ENCODE results near the gene EHBP1. TPM values are rescaled to one million over a fixed set of nuclear protein-coding genes. Genes with fewer than 3 reads are reported as not detected.

The EHBP1 gene
- total RNA-seq, 1 donor from 2014 or later = 17.9 TPM

GRCh38 chr2:63050334-63051041 lies 345.0 kb downstream of the EHBP1 start, which contains the start of gene OTX1:
OTX1 (plus strand) TSS chr2:63050830; CDS start chr2:63052991, 2,161 bp downstream.
- DNase-seq (ENCODE audit: low read depth in 2 of 2) = peak; percentile 40 to 55

GRCh38 chr2:63051042-63051794 lies 345.7 kb downstream of the EHBP1 start:
- no peak for DNase-seq (ENCODE audit: low read depth in 2 of 2)

- no peak for DNase-seq (ENCODE audit: low read depth in 2 of 2)
Measured at GRCh38 chr2:63051795-63052333, 346.4 kb downstream of the EHBP1 start.

DNA sequence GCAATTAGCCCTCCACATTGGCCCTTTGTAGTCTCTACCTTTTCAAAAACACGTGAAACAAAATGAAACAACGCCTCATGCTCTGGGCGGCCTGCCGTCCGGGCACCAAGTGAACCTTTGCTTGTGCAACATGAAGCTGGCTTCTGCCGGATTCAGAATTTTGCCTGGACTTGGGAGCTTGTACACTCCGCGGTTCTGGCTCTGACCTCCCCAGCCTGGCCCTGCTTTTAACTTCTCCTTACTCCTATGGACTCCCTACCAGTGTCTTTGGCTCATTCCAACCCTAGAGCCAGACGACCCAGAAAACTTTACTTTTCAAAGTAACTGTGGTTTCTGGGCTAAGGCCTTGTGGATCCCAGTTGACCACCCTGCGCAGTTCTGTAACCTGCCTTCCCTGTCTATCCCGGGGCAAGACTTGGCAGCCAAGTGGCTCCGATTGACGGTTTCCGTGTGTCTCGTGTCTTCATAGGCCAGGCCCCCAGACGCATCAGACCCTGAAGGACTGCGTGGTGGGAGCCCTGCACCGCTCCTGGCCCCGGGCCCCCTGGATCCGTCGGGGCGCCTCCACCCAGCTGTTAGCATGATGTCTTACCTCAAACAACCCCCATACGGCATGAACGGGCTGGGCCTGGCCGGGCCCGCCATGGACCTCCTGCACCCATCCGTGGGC lies 347.0 kb downstream of the EHBP1 start:
- no peak for DNase-seq (ENCODE audit: low read depth in 2 of 2)

- peak in 1 of 2 donors; percentile 1 for DNase-seq (ENCODE audit: low read depth in 2 of 2)
Measured at GRCh38 chr2:63053081-63053888, 347.8 kb downstream of the EHBP1 start.

- peak in 1 of 2 donors; percentile 16 for DNase-seq (ENCODE audit: low read depth in 2 of 2)
Measured at GRCh38 chr2:63053889-63054602, 348.5 kb downstream of the EHBP1 start.

DNA sequence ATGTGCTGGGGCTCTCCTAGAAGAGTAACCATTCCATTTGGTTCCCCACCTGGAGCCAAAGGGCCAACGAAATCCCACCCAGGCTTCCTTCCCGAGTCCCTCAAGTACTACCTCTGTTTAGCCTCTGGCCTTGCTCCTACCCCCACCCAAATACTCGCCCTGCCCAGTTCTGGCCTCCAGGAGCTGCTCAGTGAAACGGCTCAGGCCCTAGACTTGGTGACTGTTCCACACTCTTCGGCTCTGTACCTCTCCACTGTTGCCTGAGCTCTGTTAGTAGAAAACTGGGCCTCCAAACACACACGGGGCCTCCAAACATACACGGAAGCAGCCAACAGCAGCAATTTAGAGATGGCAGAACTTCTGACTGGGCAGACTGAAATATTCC lies 349.3 kb downstream of the EHBP1 start:
- DNase-seq (ENCODE audit: low read depth in 2 of 2) = no peak

DNA sequence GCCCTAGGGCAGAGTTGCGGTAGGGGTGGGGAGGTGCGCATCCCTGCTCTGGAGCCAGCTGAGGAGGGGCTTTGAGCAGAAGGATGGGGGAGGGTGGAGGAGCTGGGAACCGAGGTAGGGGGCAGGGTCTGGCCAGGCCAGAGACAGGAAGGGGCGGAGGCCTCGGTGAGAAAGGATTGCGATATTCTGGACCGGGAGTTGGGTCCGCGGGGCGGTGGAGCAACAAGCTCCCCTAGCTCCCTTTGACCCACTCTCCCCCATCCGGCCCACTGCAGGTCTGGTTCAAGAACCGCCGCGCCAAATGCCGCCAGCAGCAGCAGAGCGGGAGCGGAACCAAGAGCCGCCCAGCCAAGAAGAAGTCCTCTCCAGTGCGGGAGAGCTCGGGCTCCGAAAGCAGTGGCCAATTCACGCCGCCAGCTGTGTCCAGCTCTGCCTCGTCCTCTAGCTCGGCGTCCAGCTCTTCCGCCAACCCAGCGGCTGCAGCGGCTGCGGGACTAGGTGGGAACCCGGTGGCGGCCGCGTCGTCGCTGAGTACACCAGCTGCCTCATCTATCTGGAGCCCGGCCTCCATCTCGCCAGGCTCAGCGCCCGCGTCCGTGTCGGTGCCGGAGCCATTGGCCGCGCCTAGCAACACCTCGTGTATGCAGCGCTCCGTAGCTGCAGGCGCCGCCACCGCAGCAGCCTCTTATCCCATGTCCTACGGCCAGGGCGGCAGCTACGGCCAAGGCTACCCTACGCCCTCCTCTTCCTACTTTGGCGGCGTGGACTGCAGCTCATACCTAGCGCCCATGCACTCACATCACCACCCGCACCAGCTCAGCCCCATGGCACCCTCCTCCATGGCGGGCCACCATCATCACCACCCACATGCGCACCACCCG lies 350.0 kb downstream of the EHBP1 start:
- DNase-seq (ENCODE audit: low read depth in 2 of 2) = peak in 1 of 2 donors; percentile 12

- peak in 1 of 2 donors; percentile 30 for DNase-seq (ENCODE audit: low read depth in 2 of 2)
Measured at GRCh38 chr2:63056107-63057050, 350.9 kb downstream of the EHBP1 start.

DNA sequence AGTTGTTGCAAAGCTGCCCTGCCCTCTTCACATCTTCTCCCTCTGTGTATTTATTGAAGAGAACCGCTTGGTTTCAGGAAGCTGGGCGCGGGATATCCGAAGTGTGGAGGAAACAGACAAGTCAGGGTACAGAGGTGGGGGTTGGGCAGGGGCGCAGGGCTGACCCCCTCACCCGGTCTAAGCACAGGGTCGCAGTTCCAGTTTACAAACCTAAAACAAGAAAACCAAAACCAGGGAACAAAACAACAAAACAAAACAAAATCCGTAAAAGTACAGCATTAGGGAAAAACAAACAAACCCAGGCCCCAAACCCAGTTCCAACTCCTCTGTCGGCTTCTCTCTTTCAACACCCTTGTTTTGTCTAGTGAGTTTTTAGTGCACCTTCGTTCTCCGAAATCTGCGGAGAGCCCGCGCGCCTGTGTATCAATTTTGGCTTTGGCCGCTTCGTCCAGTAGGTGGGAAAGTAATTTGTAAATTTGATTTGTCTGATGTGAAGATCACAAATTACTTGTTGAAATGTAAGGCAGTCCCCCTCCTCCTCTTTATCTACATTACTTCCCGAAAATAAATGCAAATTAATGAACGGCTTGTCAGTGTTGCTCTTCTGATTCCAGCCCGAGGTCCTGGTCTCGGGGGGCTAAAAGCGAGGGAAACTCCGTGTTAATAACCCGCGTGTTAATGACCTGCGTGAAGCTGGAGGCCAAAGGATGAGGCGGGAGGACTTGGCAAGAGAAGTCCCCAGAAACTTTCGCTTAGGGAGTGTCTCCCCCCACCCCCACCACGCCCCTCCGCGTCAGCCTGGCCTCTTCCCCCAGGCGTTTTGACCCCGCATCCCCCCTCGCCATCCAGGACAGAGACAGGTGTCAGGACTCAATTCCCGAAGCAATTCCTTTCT lies 352.0 kb downstream of the EHBP1 start:
- DNase-seq (ENCODE audit: low read depth in 2 of 2) = peak in 1 of 2 donors; percentile 0

GRCh38 chr2:63058144-63058920 lies 352.8 kb downstream of the EHBP1 start:
- peak in 1 of 2 donors; percentile 22 for DNase-seq (ENCODE audit: low read depth in 2 of 2)

- peak in 1 of 2 donors; percentile 3 for DNase-seq (ENCODE audit: low read depth in 2 of 2)
Measured at GRCh38 chr2:63058921-63059792, 353.6 kb downstream of the EHBP1 start.

- DNase-seq (ENCODE audit: low read depth in 2 of 2) = no peak
Measured at GRCh38 chr2:63059793-63060471, 354.4 kb downstream of the EHBP1 start.

DNA sequence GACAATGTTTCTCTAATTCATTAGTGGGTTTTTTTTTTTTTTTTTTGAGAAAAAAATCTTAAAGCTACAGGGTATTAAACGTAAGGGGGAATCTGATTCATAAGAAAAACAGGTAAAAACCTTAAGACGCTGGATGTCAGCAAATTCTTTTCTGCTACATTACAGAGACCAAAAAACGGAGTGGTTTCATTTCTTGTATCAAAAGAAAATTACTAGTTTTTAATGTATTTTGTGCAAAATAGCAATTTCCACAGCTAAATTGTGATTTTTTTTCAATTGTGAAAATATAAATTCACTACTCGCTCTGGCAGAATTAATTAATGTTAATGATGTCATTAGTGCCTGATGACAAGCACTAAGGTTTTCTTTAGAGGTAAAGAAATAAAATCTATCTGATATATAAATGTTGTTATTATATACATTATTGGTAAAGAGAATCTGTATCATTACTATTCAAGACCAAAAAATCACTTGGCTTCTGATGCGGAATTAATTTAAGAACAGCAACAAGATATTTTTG lies 355.0 kb downstream of the EHBP1 start:
- DNase-seq (ENCODE audit: low read depth in 2 of 2) = no peak

GRCh38 chr2:63064197-63064596 lies 358.7 kb downstream of the EHBP1 start:
- no peak for DNase-seq (ENCODE audit: low read depth in 2 of 2)
